ENCODE data around the gene AGBL4.
A peak's percentile ranks its signal among the peaks of the same experiment; 100 is the strongest.

Gene AGBL4

DNA sequence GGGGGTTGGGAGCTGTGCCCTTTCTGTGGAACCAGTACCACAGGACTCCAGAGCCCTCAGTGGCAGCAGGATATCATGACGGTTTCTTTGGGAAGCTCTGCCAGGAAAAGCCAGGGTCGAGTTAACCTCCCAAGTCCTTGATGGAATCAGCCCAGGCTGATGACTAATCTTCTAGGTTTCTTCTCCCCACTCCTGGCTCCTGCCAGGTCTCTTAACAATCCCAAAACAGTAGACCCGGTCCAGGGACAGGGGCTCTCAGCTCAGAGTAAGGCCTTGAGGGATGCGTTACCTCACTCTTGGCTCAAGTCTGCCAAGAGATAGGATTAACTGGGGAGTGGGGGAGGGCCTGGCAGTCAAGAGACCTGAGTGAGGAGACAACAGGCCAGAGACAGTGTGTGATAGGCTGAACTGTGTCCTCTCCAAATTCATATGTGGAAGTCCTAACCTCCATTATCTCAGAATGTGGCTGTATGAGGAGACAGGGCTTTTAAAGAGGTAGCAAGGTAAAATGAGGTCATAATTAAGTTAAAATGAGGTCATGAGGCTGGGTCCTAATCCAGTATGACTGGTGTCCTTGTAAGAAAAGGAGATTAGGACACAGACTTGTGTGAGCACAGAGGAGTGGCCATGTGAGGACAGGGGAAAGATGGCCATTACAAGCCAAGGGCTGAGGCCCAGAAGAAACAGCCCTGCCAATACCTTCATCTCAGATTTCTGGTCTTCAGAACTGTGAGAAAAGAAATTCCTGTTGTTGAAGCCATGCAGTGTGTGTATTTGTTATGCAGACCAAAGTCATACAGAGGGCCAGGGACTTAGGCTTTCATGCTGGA lies 1342.1 kb downstream of the AGBL4 start:
- DNase-seq (ENCODE audit: low read depth in 2 of 2) = no peak

DNA sequence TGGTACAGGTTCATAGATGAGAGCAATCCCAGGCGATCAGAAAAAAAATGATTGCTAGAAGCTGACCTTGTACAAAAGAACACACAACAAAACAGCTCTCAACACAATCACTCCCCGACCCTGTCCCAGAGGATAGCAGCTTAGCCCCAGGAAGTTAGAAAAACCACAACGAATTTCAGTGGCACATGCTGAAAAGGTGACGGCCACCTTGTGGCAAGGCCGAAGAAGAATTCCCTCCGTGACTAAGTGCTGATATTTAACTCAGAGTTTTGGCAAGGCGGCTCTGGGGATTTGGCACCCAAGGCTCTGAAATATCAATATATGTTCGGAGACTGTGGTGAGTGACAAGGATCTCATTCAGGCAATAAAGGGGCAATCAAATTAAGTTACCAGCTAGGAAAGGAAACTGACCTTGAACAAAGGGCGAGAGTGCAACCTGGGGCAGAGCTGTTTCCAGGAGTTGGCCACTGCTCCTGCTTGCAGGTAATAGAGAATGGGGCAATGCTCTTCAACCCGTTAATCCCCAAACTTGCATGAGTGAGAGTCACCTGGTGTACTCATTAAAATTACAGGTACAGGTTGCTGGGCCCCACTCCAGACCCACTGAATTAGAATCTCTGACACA lies 1343.2 kb downstream of the AGBL4 start:
- no peak for DNase-seq (ENCODE audit: low read depth in 2 of 2)

DNA sequence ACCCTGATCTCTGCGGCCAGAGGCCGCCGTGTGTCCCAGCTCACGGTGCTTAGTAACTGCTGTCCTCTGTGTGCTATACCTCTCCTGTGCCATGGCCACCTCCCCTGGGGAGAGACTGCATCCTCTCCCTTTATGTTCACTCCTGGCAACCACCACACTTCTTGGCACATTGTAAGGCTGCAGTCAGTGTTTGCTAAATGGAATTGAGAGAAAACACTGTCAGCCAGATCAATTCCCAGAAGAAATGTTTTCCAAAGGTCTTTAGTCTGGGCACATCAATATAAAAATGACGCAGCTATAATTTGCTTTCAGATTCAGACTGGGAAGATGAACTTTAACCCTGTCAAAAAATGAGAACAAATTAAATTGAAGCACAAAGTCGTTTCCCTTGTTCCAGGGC lies 1343.9 kb downstream of the AGBL4 start:
- no peak for DNase-seq (ENCODE audit: low read depth in 2 of 2)

DNA sequence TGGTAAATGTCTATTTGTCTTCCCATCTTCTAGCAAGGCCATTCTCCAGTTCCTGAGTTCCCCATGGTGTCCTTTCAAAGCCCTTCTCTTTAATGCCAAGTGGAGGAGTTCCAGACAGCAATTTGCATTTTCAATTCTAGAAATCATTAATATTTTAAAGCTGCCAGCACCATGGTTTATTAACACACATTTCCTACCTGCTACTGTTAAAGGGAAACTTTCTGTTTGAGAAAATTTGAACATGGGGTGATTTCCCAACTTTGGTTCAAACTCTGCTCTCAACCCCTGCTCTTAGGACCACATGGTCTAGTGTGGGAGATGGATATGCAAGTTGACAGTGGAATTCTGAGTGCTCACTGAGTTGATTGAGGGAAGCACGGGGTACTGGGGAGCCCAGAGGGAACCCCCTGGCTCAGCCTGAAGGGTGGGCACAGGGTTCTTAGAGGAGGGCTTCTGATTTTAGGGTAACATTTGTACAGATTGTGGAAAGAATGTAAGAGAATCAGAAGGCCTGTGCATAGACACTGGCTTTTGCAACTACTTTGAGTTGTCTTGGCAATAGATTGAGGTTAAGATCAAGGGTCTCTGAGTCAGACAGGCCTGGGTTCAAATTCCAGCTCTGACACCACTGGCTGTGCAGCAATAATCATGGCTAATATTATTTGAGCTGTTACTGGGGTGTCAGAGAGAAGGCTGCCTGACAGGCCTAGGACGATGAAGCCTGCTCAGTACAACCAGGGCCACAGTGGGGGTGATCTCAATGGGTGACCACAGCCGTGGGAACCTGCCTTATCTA lies 1344.8 kb downstream of the AGBL4 start:
- no peak for DNase-seq (ENCODE audit: low read depth in 2 of 2)

DNA sequence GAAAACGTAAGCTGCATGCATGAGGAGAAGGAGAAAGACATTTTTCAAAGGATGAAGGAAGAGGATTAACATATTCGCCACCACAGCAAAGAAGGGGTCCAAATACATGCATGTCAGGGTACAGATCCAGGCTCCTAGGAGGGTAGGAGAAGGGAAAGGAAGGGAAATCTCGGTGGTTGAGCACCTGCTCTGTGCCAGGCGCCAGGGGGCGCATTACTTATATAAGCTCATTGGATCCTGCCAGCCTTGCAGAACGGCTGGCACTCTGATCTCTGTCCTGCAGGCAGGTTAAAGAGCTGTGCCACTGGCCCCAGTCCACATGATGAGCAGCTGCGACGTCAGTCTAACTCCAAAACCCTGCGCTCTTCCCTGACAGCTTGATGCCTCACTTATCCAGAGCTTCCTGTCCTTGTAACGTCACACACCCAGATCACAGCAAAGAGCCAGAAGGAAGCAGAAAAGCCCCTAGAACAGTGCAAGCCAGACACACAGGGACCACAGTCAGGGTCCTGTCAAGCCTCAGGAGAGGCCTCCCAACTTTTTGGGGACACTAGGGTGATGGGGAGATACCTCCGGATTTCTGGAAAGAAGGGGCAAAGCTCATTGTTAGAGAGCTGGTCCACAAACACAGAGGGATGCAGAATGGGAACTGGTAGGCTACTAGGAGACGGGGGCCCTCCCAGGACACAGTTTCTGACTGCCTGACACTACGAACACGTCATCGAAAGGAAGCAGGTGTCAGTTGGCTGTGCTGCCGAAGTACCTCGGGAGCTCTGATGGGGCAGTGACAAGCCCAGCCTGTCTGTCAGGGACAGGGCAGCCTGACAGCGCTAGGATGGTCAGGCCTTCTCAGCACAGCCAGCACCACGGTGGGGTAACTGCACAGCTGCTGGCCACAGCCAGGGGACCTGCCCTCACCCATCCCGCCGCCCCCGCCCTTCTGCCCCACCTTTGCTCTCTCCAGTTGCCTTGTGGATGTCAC lies 1346.2 kb downstream of the AGBL4 start:
- DNase-seq (ENCODE audit: low read depth in 2 of 2) = peak; percentile 14 to 16

GRCh38 chr1:48676822-48677221 lies 1346.9 kb downstream of the AGBL4 start:
- DNase-seq (ENCODE audit: low read depth in 2 of 2) = no peak

GRCh38 chr1:48676376-48676775 lies 1347.4 kb downstream of the AGBL4 start:
- DNase-seq (ENCODE audit: low read depth in 2 of 2) = no peak

DNA sequence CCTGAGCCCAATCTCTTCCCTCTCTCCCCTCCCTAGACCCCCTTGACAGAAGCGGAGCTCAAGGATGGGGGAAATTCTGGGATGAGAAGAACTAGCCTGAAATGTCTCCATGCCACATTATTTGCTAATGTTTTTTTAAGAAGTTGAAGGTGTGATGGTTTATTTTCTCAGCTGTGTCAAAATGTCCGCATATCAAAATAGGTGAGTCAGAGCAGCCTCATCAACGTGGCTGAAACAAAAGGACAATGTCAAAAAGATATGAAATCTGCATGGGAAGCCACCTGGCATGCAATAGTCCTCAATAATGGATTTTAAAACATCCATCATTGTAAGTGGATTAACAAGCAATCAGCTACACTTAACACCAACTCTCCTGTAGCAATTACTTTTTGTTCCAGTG lies 1348.5 kb downstream of the AGBL4 start:
- no peak for DNase-seq (ENCODE audit: low read depth in 2 of 2)

DNA sequence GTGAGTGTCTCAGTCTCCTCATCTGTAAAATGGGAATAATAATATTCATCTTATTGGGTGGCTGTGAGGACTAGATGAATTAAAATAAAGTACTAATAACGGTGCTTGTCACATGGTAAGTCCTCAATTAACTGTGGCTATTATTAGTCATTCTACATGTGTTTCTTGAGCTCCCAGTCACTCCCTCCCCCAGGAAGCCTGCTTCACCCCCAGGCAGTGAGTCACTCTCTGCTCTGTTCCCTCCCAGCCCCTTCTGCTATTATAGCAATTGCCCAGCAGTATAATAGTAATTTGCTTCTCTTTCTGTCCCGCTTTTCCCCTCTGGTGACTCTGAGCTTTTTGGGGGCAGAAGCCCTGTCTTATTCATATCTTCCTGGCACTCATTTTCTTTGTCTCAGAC lies 1349.1 kb downstream of the AGBL4 start:
- DNase-seq (ENCODE audit: low read depth in 2 of 2) = no peak

GRCh38 chr1:48673332-48674105 lies 1350.2 kb downstream of the AGBL4 start:
- no peak for DNase-seq (ENCODE audit: low read depth in 2 of 2)

GRCh38 chr1:48671578-48671977 lies 1352.2 kb downstream of the AGBL4 start:
- DNase-seq (ENCODE audit: low read depth in 2 of 2) = no peak

- no peak for DNase-seq (ENCODE audit: low read depth in 2 of 2)
Observed at GRCh38 chr1:48670234-48671020, 1353.3 kb downstream of the AGBL4 start.

DNA sequence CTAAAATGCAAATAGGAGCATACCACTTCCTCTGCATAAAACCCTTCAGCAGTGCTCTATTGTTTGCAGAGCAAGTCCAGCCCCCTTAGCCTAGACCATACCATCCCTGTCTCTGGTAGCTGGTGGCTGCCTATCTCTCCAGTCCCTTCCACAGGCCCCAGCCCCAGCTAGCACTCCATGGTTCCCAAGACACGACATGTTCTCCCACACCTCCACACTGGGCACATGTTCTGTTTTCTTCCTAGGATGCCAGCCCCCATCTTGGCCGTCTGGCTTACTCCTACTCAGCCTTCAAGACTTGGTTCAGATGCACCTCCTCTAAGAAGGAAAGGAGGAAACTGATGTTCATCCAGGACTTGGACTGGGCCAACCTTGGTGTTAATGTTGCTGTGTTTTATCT lies 1355.4 kb downstream of the AGBL4 start:
- DNase-seq (ENCODE audit: low read depth in 2 of 2) = no peak

GRCh38 chr1:48667782-48668181 lies 1356.0 kb downstream of the AGBL4 start:
- no peak for DNase-seq (ENCODE audit: low read depth in 2 of 2)

DNA sequence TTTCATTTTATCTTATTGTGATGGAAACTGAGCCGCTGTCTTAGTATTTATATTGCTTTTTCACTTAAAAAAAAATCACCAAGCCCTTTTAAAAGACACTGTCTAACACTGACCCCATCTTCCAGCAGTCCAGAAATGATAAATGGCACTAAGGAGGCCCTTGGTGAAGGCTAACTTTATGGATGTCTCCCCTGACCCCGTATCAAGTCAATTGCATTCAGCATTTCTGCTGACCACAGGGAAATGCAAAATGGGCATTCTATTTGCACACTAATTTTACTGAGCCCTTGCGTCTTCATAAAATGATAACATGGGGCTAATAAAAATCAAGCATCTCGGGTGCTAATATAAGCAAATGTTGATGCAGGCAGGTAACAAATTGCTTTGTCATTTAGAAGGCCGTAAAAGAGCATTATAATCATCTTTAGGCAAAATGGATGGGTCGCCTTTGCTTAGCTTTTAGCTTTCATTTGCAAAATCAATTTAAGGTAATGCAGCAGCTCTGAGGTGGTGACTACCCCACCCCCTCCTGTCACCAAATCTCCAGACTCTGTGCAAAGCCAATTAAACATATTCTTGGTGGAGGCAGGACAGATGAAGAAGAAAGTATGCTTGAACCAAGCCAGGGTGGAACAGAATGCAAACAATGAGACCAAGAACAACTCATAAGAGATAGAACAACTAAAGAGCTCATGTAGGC lies 1357.9 kb downstream of the AGBL4 start:
- DNase-seq (ENCODE audit: low read depth in 2 of 2) = no peak

GRCh38 chr1:48661726-48662463 lies 1361.9 kb downstream of the AGBL4 start:
- DNase-seq (ENCODE audit: low read depth in 2 of 2) = no peak

DNA sequence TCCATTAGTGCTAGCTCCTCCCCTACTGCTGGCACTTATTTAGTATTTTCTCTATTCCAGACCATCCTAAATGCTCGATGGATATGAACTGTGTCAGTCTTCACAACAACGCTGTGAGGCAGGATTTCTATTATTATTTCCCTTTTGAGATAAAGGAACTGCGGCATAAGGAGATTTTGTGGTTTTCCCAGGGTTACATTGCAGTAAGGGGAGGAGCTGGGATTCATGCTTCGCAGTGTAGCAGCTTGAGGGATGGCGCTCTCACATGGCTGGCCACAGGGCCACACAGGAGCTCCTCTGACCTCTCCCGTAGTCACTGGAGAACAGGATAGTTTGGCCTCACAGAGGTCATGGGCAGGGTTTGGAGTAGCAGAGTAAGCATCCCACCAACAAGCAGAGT lies 1364.0 kb downstream of the AGBL4 start:
- no peak for DNase-seq (ENCODE audit: low read depth in 2 of 2)

DNA sequence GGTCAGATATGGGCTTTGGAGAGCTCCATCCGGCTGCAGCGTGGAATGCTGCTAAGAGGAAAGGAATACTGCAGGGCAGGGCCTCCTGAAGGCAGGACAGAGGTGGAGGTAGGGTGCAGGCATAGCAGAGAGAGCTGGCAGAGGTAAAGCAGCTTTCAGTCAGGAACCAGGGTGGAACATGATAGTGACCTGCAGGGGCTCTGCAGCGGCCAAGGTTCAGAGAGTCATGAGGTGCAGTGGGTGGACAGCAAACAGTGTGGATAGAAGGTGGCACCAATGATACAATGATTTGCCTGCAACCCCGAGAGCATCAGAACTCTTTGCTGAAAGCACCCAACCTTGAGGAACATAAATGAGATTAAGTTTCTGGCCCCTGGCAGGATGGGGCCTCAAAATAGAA lies 1366.3 kb downstream of the AGBL4 start:
- DNase-seq (ENCODE audit: low read depth in 2 of 2) = no peak
